Activated naive CD4-positive, alpha-beta T cell treated with anti-CD3 and anti-CD28 coated beads, Interleukin-2, amount 10 ng/mL, durations not matched to agents 7 days and 5 days (primary cell): Measurements from ENCODE around the gene TMEM101.

Experiments
- CTCF ChIA-PET: fragments of 350-600 bp; sonication (Branson Sonifier 250); formaldehyde crosslinking; loops from one replicate; lab custom pipeline; 2021; ENCODE audit warnings: antibody characterized with exemption; lab: Charles Lee
- DNase-seq: peaks from one replicate; pipeline ENCODE4 v3.0.0-alpha.2; 2020
- H3K27ac Mint-ChIP-seq: one replicate; pipeline ENCODE4 v1.8.0; 2021; ENCODE audit warnings: mild to moderate bottlenecking, moderate library complexity, mixed read lengths
- H3K27me3 Mint-ChIP-seq: one replicate; pipeline ENCODE4 v1.8.0; 2021; ENCODE audit warnings: mild to moderate bottlenecking, mixed read lengths
- H3K36me3 Mint-ChIP-seq: one replicate; pipeline ENCODE4 v1.8.0; 2021; ENCODE audit warnings: mixed read lengths
- H3K4me1 Mint-ChIP-seq: one replicate; pipeline ENCODE4 v1.8.0; 2021; ENCODE audit warnings: mixed read lengths
- H3K4me3 Mint-ChIP-seq: one replicate; pipeline ENCODE4 v1.8.0; 2021; ENCODE audit warnings: mild to moderate bottlenecking, moderate library complexity, mixed read lengths
- H3K9me3 Mint-ChIP-seq: one replicate; pipeline ENCODE4 v1.8.0; 2021; ENCODE audit warnings: mixed read lengths

TMEM101 gene

GRCh38 chr17:44010966-44011647, 3.7 kb downstream of the TMEM101 start:
- Mint-ChIP-seq H3K27me3 (peaks cover 25% of the 10 kb centered on the region), H3K4me1 (peaks cover 54% of the 10 kb centered on the region), H3K27ac (no peak overlapping the region), H3K4me3 (no peak overlapping the region), H3K36me3 (peaks cover 23% of the 10 kb centered on the region), H3K9me3 (no peaks in the 10 kb centered on the region)
- DNase-seq, result no peak
- CTCF ChIA-PET, result interaction anchor here (0.7 to 1.8 kb wide), 4 partner anchors 30 to 134 kb away, joined by 3 to 5 read pairs (median 4); no protein-coding TSS in a partner anchor

GRCh38 chr17:44008205-44008909, 6.4 kb downstream of the TMEM101 start:
- H3K27ac Mint-ChIP-seq, result peak overlapping the region; percentile 78

GRCh38 chr17:44007346-44008204, 7.2 kb downstream of the TMEM101 start:
- peak overlapping the region; percentile 78 for H3K27ac Mint-ChIP-seq
- H3K4me3 Mint-ChIP-seq, result peak overlapping the region; percentile 79
- peaks cover 53% of the 10 kb centered on the region for H3K27me3 Mint-ChIP-seq
- peaks cover 40% of the 10 kb centered on the region for H3K4me1 Mint-ChIP-seq
- CTCF ChIA-PET, result interaction anchor here (1.2 to 2.4 kb wide), 4 partner anchors 34 to 130 kb away, joined by 3 to 13 read pairs (median 4); partner anchors contain the start of gene HDAC5
- peaks cover 18% of the 10 kb centered on the region for H3K36me3 Mint-ChIP-seq
- no peaks in the 10 kb centered on the region for H3K9me3 Mint-ChIP-seq
- peak; percentile 43 for DNase-seq

More at GRCh38 chr17:44008205-44008909, 6.4 kb downstream of the TMEM101 start:
- Mint-ChIP-seq H3K9me3 (no peaks in the 10 kb centered on the region), H3K4me1 (peaks cover 46% of the 10 kb centered on the region), H3K27me3 (peaks cover 49% of the 10 kb centered on the region), H3K4me3 (peak overlapping the region; percentile 79), H3K36me3 (peaks cover 18% of the 10 kb centered on the region)
- CTCF ChIA-PET, result interaction anchor here (0.8 to 2.4 kb wide), 5 partner anchors 10 to 130 kb away, joined by 3 to 13 read pairs (median 3); no protein-coding TSS in a partner anchor
- DNase-seq, result no peak

GRCh38 chr17:44006598-44007345, 8.0 kb downstream of the TMEM101 start:
- Mint-ChIP-seq H3K27ac (peak overlapping the region; percentile 69), H3K36me3 (peaks cover 18% of the 10 kb centered on the region), H3K27me3 (peaks cover 61% of the 10 kb centered on the region), H3K9me3 (no peaks in the 10 kb centered on the region), H3K4me1 (peaks cover 40% of the 10 kb centered on the region), H3K4me3 (peak overlapping the region; percentile 79)
- peak; percentile 100 for DNase-seq
- CTCF ChIA-PET, result interaction anchor here (0.9 to 1.3 kb wide), 3 partner anchors 34 to 129 kb away, joined by 4 to 5 read pairs (median 4); partner anchors contain the start of gene HDAC5

GRCh38 chr17:44006272-44006597, 8.5 kb downstream of the TMEM101 start:
- DNase-seq, result no peak
- CTCF ChIA-PET, result interaction anchor here (0.9 kb wide), 1 partner anchor 35 kb away, joined by 5 read pairs; no protein-coding TSS in a partner anchor
- Mint-ChIP-seq H3K27ac (peak overlapping the region; percentile 49), H3K4me3 (peak overlapping the region; percentile 79), H3K9me3 (no peaks in the 10 kb centered on the region), H3K36me3 (peaks cover 14% of the 10 kb centered on the region), H3K27me3 (peaks cover 67% of the 10 kb centered on the region), H3K4me1 (peaks cover 36% of the 10 kb centered on the region)

GRCh38 chr17:44005527-44006271, 9.1 kb downstream of the TMEM101 start:
- CTCF ChIA-PET, result interaction anchor here (0.9 kb wide), 1 partner anchor 36 kb away, joined by 5 read pairs; no protein-coding TSS in a partner anchor
- H3K4me3 Mint-ChIP-seq, result peak overlapping the region; percentile 79
- DNase-seq, result peak; percentile 51
- peaks cover 67% of the 10 kb centered on the region for H3K27me3 Mint-ChIP-seq
- H3K4me1 Mint-ChIP-seq, result peaks cover 36% of the 10 kb centered on the region
- no peak overlapping the region for H3K27ac Mint-ChIP-seq
- H3K36me3 Mint-ChIP-seq, result peaks cover 11% of the 10 kb centered on the region
- no peaks in the 10 kb centered on the region for H3K9me3 Mint-ChIP-seq

GRCh38 chr17:44004761-44005526, 9.8 kb downstream of the TMEM101 start:
- Mint-ChIP-seq H3K4me1 (peaks cover 36% of the 10 kb centered on the region), H3K27me3 (peaks cover 67% of the 10 kb centered on the region), H3K36me3 (peaks cover 9% of the 10 kb centered on the region), H3K27ac (no peak overlapping the region), H3K9me3 (no peaks in the 10 kb centered on the region), H3K4me3 (peak overlapping the region; percentile 51)
- CTCF ChIA-PET, result no interaction called here
- peak; percentile 46 for DNase-seq

GRCh38 chr17:44004077-44004760, 10.5 kb downstream of the TMEM101 start, which contains the start of gene NAGS:
TSS of gene NAGS (plus strand) at chr17:44004622. CDS start at chr17:44004664, 42 bp downstream.
- peaks cover 67% of the 10 kb centered on the region for H3K27me3 Mint-ChIP-seq
- peak within 1 kb of the TSS; percentile 51 for H3K4me3 Mint-ChIP-seq
- H3K9me3 Mint-ChIP-seq, result no peaks in the 10 kb centered on the region
- peaks cover 36% of the 10 kb centered on the region for H3K4me1 Mint-ChIP-seq
- DNase-seq, result peak; percentile 35
- H3K27ac Mint-ChIP-seq, result no peak within 1 kb of the TSS
- H3K36me3 Mint-ChIP-seq, result peaks cover 5% of the 10 kb centered on the region
- CTCF ChIA-PET, result no interaction called here

GRCh38 chr17:44002141-44002848, 12.5 kb downstream of the TMEM101 start:
- no peak for DNase-seq
- Mint-ChIP-seq H3K27ac (no peak overlapping the region), H3K9me3 (no peaks in the 10 kb centered on the region), H3K36me3 (peaks cover 2% of the 10 kb centered on the region), H3K27me3 (peaks cover 57% of the 10 kb centered on the region), H3K4me1 (peaks cover 20% of the 10 kb centered on the region), H3K4me3 (no peak overlapping the region)
- CTCF ChIA-PET, result interaction anchor here (1.0 to 1.4 kb wide), 2 partner anchors 39 to 58 kb away, joined by 3 to 9 read pairs; no protein-coding TSS in a partner anchor

- Mint-ChIP-seq H3K27ac (no peak overlapping the region), H3K9me3 (no peaks in the 10 kb centered on the region), H3K36me3 (peaks cover 2% of the 10 kb centered on the region), H3K27me3 (peaks cover 49% of the 10 kb centered on the region), H3K4me3 (no peak overlapping the region), H3K4me1 (peaks cover 14% of the 10 kb centered on the region)
- CTCF ChIA-PET, result interaction anchor here (1.4 kb wide), 1 partner anchor 57 kb away, joined by 9 read pairs; no protein-coding TSS in a partner anchor
- no peak for DNase-seq
Measured at GRCh38 chr17:44001461-44001920, 13.3 kb downstream of the TMEM101 start.

GRCh38 chr17:44000871-44001460, 13.8 kb downstream of the TMEM101 start:
- Mint-ChIP-seq H3K27me3 (peaks cover 44% of the 10 kb centered on the region), H3K27ac (no peak overlapping the region), H3K4me1 (peaks cover 9% of the 10 kb centered on the region), H3K36me3 (no peaks in the 10 kb centered on the region), H3K4me3 (no peak overlapping the region), H3K9me3 (no peaks in the 10 kb centered on the region)
- CTCF ChIA-PET, result no interaction called here
- DNase-seq, result no peak
